Thyroid gland (tissue), 4 donors: ENCODE results near the gene TSHR.

Experiments
- POLR2A ChIP-seq, 2 donors: fragments of 450-650 bp; IDR thresholded peaks; one replicate each; pipeline ENCODE4 v1.6.1; 2017; ENCODE audit warnings: antibody characterized with exemption in 2 of 2, mild to moderate bottlenecking in 2 of 2, moderate library complexity in 1 of 2
- TF ChIP-seq, protein P1 (sequence below), 6 experiments: fragments of 200-600 bp in 3 of 6; fragments of 450-650 bp in 3 of 6; sonication (generic) in 3 of 6; IDR thresholded peaks; one replicate each; pipeline ENCODE4 v1.5.1; 2016 to 2019; ENCODE audit warnings: antibody characterized with exemption in 6 of 6, mild to moderate bottlenecking in 2 of 6, inconsistent platforms in 1 of 6, moderate library complexity in 1 of 6

DNA sequence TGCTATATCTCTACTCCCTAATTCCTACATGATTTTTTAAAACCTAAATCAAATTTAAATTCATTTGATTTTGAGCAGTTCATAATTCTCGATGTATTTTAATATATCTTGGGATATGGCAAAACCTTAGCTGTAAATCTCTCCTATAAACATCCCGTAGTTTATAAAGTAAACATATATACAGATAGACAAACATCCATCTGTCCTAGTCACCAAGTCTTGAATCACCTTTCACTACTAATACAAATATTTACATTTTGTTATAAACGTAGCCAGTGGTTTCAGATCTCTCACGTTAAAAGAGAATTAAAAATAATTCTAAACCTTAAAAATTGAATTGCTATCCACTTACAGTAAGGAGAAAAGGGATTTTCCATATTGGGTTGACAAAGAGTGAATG is 107.0 kb downstream of the TSHR start:
- TF ChIP-seq, protein P1, sequence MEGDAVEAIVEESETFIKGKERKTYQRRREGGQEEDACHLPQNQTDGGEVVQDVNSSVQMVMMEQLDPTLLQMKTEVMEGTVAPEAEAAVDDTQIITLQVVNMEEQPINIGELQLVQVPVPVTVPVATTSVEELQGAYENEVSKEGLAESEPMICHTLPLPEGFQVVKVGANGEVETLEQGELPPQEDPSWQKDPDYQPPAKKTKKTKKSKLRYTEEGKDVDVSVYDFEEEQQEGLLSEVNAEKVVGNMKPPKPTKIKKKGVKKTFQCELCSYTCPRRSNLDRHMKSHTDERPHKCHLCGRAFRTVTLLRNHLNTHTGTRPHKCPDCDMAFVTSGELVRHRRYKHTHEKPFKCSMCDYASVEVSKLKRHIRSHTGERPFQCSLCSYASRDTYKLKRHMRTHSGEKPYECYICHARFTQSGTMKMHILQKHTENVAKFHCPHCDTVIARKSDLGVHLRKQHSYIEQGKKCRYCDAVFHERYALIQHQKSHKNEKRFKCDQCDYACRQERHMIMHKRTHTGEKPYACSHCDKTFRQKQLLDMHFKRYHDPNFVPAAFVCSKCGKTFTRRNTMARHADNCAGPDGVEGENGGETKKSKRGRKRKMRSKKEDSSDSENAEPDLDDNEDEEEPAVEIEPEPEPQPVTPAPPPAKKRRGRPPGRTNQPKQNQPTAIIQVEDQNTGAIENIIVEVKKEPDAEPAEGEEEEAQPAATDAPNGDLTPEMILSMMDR (IDR thresholded peaks at IDR 0.05), result no peak
- no peak for TF ChIP-seq POLR2A (IDR thresholded peaks at IDR 0.05)
